Mesodermal cell (in vitro differentiated cells): ENCODE data around the gene DVL1.
"Not testable (repeated sequence)": the region's sequence is repeated elsewhere in the genome, so short reads cannot be mapped to it uniquely, and the experiment has no call there.

Experiments
- H3K27ac ChIP-seq: 2 replicates; pipeline ENCODE4 v1.7.0; 2013; ENCODE audit warnings: mild to moderate bottlenecking, low read depth, low read length, moderate library complexity; ENCODE audit not compliant: severe bottlenecking
- H3K36me3 ChIP-seq: 2 replicates; pipeline ENCODE4 v1.7.1; 2013; ENCODE audit warnings: mild to moderate bottlenecking, low read length, moderate library complexity; ENCODE audit not compliant: control insufficient read depth, insufficient read depth
- H3K4me1 ChIP-seq: one replicate; pipeline ENCODE4 v1.7.1; 2013; ENCODE audit warnings: mild to moderate bottlenecking, low read length; ENCODE audit not compliant: insufficient read depth, control insufficient read depth, poor library complexity, severe bottlenecking
- H3K4me3 ChIP-seq: 2 replicates; pipeline ENCODE4 v1.7.0; 2013; ENCODE audit warnings: low read length, control low read depth, mild to moderate bottlenecking; ENCODE audit not compliant: insufficient read depth, poor library complexity, severe bottlenecking; ENCODE audit errors: extremely low read depth
- H3K9me3 ChIP-seq: 2 replicates; pipeline ENCODE4 v1.7.1; 2013; ENCODE audit warnings: mild to moderate bottlenecking, low read length, moderate library complexity; ENCODE audit not compliant: control insufficient read depth
- WGBS, 2 experiments: methylation state at CpG; one replicate each; pipeline ENCODE4 v1.1.5; 2013; ENCODE audit warnings: missing lambda C conversion rate in 2 of 2; ENCODE audit not compliant: insufficient coverage in 2 of 2; 5-methylcytosine and 5-hydroxymethylcytosine counted together

The DVL1 gene

DNA sequence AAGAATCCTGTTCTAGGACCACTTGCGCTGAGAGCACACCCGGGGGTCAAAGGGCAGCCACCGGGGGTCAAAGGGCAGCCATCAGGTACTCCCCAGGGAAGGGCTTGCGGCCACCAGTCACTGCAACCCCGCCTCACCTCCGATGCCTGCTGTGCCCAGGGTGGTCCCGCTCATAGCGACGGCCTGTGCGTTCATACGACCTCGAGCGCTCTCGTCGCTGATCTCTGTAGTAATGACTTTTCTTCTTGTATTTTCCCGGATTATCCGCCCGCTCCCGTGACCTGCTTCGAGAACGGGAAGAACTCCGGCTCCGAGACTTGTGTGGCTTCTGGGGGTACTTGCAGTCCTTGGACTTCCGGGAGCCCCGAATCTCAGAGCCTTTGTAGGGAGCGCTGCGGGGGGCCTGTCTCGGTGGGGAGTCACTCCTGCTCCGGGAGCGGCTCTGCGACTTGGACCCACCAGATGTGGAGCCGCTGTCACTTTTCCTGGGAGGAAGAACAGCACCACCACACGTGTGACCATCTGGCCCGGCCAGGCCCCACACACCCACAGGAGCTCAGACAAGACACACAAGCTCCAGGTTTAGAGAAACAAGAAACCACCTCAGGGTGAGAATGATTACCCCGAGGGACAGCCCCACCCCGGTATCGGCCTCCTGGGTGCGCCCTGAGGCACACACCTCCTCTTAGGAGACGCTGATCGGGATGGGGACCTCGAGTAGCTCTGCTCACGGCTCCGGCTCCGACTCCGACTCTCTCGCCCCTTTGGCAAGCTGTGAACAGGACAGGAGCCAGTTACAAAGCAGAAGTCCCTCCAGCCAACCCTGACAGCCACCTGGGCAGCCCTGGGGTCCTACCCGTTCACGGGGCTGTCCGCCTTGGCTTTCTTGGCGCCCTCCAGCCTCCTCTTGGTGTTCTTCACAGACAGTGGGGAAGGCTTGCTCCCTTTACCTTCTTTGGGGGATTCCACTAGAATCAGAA lies 38.2 kb upstream of the DVL1 start:
- WGBS, 2 experiments, result 96% methylated on average over 39 to 48 of the region's 50 CpGs
- Histone ChIP-seq H3K4me3 (no peak overlapping the region), H3K36me3 (peaks cover 80% of the 10 kb centered on the region)

DNA sequence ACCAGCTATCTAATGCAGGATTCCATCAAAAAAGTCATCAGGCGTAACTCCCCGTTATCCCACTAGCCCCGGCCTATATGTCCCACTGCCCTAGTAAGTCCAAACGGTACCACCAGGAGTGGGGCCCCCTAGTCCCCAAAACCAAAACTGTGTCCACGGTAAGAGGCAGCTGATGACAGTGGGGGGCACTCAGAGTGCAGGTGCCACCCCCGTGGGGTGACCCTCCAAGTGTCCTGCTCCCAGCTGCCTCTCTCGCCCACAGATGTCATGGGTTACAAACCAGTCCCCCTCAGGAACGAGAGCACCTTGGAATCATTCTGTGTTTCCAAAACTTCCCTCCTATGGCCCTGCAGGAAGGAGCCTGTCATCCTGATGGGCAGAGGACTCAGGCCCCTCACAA lies 36.7 kb upstream of the DVL1 start:
- Histone ChIP-seq H3K36me3 (peaks cover 73% of the 10 kb centered on the region), H3K9me3 (no peaks in the 10 kb centered on the region), H3K27ac (no peak overlapping the region), H3K4me1 (no peaks in the 10 kb centered on the region), H3K4me3 (no peak overlapping the region)
- 95 to 98% methylated on average over 6 to 8 of the region's 8 CpGs for WGBS, 2 experiments

More for the DNA sequence above, 38.2 kb upstream of the DVL1 start:
- no peaks in the 10 kb centered on the region for H3K9me3 ChIP-seq
- no peak overlapping the region for H3K27ac ChIP-seq
- no peaks in the 10 kb centered on the region for H3K4me1 ChIP-seq

DNA sequence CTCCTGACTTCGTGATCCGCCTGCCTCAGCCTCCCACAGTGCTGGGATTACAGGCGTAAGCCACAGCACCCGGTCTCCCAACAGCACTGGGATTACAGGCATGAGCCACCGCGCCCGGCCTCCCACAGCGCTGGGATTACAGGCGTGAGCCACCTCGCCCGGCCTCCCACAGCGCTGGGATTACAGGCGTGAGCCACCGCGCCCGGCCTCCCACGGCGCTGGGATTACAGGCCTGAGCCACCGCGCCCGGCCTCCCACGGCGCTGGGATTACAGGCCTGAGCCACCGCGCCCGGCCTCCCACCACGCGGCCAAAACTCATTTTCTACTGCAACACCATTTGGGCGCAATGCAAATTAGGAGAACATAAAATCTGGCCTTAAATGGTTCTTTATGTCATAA lies 36.1 kb upstream of the DVL1 start:
- H3K4me3 ChIP-seq, H3K9me3 ChIP-seq, H3K27ac ChIP-seq, H3K4me1 ChIP-seq: not testable (repeated sequence)
- H3K36me3 ChIP-seq, result peaks cover 67% of the 10 kb centered on the region
- 93% methylated on average over 23 of the region's 29 CpGs for WGBS, 2 experiments

DNA sequence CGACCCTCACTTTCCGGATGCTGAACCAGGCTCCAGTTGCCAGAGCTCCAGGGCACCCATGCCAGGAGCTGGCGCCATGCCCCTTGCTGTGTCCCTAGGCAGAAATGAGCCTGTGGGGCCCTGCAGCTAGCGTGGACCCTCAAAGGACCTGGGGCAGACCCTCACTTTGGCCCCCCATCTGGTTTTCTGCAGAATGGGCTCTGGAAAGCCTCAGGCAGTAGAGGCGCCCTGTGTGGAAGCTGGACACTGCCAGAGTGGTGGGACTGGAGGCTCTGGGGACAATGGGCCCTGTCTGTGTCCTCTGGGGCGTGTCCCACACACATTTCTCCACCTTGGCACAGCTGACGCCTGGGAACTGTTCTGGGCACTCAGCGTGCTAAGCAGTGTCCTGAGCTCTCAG lies 32.1 kb upstream of the DVL1 start:
- Histone ChIP-seq H3K27ac (no peak overlapping the region), H3K4me1 (no peaks in the 10 kb centered on the region)
- 79 to 81% methylated on average over 7 to 8 of the region's 8 CpGs for WGBS, 2 experiments

DNA sequence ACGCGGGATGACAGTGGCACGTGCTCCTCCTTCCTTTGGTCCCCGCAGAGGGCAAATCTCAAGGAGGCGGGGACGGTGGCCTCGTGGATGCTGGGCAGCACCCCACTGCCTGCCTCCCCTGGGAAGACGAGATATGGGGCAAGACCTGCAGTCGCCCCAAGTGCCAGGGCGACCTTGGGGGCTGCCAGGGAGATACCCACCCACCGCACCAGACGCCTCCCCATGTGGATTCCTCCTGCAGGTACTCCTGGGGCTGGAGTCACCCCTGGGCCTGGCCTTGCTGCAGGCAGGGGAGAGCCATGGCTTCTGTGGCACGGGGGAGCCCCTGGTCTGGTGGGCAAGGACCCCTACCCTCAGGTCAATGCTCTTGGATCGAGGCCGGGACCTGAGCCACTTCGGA lies 31.6 kb upstream of the DVL1 start:
- 95 to 98% methylated on average over 16 of the region's 16 CpGs for WGBS, 2 experiments
- H3K4me1 ChIP-seq, result peaks cover 2% of the 10 kb centered on the region
- no peaks in the 10 kb centered on the region for H3K9me3 ChIP-seq
- H3K27ac ChIP-seq, result no peak overlapping the region
- H3K4me3 ChIP-seq, result no peak overlapping the region
- peaks cover 28% of the 10 kb centered on the region for H3K36me3 ChIP-seq

More for the DNA sequence above, 32.1 kb upstream of the DVL1 start:
- H3K36me3 ChIP-seq, result peaks cover 32% of the 10 kb centered on the region
- no peak overlapping the region for H3K4me3 ChIP-seq
- no peaks in the 10 kb centered on the region for H3K9me3 ChIP-seq

DNA sequence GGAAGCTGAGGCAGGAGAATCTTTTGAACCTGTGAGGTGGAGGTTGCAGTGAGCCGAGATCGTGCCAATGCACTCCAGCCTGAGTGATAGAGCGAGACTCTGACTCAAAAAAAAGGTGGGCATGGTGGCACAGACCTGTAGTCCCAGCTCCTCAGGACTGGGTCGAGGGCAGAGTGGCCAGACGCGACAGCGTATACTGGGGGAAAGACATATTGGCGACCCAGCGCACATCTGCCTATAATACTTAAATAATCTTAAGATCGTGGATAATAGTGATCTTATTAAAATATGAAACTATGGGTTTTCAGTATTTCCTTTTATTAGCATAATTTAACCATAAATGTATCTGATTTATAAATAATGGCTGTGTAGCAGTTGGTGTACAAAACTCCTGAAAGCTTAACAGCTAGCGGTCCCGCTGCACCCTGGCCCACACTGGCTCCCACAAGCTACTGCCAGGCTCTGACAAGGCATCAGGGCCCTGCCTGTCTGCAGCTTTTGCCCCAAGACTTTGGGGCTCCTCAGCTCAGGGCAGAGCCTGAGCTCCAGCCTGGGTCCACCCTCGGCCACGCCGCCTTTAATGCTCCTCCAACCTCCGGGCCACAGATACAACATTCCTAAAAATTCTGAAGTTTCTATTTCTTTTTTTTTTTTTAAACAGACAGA lies 28.5 kb upstream of the DVL1 start:
- 95 to 97% methylated on average over 13 of the region's 16 CpGs for WGBS, 2 experiments
- H3K36me3 ChIP-seq, result peaks cover 26% of the 10 kb centered on the region
- H3K4me1 ChIP-seq, result peaks cover 7% of the 10 kb centered on the region
- H3K27ac ChIP-seq, result no peak overlapping the region
- H3K9me3 ChIP-seq, result no peaks in the 10 kb centered on the region
- no peak overlapping the region for H3K4me3 ChIP-seq

DNA sequence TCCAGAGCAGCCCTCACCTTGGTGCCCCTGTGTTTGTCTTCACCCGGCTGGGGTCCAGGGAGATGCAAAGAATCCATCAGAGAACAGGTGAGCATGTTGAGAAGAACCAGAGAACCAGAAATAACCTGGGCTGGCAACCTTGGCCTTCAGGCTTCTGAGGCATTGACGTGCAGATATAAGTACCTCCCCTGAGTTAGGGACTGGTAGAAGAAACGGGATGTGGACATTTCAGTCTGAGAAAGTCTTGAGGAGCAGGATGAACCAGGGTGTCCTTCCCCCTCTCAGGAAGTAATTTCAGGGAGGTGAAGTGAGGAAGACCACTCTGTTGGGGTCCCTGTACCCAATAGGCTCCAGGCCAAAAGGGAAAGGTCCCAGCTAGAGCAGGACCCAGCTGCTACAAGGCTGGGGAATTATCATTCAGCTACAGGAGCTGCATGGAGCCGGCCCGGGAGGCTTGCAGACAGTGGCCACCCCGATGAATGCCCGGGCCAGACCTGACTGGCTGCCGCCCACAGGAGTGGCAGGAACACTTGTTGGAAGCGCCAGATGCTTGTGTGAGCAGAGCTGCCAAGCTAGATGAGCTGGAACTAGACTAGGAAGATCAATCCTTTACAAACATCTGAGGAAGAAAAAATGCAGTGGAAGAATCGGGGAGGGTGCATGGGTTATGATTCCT lies 27.5 kb upstream of the DVL1 start:
- Histone ChIP-seq H3K27ac (no peak overlapping the region), H3K4me1 (peaks cover 7% of the 10 kb centered on the region)
- 93 to 94% methylated on average over 9 of the region's 10 CpGs for WGBS, 2 experiments

DNA sequence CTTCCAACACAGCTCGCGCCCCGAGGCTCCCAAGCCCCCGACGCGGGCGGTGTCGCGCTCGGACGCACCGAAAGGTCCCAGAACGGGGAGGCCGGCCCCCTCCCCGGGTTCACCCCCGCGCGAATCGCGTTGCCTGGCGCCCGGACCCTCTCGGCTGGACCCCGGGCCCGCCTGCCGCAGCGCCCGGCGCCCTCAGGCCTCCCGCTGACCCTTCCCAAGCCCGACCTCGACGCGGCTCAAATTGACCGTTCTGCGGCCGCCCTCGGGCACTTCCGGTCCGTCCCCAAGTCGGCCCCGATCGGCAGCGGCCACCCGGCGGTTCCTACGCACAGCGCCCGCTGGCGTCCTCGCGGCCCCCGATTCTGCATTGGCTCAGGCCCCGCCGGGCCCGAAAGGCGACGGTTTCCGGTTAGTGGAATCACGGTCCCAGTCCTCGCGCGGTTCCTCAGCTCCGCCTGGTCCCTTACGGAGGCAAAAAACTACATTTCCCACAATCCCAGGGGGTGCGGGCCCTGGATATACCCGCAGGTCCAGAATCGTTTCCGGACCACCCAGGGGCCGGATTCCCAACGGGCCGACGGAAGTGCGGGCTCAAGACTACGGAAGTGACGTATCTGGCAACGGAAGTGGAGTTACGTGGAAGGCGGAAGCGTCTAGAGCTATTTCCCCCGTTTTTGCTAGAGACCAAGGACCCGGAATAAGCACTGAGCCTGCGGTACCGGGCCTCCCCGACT lies 25.9 kb upstream of the DVL1 start, which contains the start of gene AURKAIP1:
Gene AURKAIP1, minus strand, starts transcription at position 279 of the 734 bp plus-strand sequence. CDS start 451 bp downstream, outside the sequence.
- 0% methylated on average over 71 to 79 of the region's 85 CpGs for WGBS, 2 experiments
- Histone ChIP-seq H3K9me3 (no peaks in the 10 kb centered on the region), H3K27ac (peak within 1 kb of the TSS; percentile 86), H3K4me1 (peaks cover 7% of the 10 kb centered on the region), H3K4me3 (peak within 1 kb of the TSS; percentile 98), H3K36me3 (peaks cover 28% of the 10 kb centered on the region)

More for the DNA sequence above, 27.5 kb upstream of the DVL1 start:
- Histone ChIP-seq H3K36me3 (peaks cover 27% of the 10 kb centered on the region), H3K9me3 (no peaks in the 10 kb centered on the region), H3K4me3 (no peak overlapping the region)

DNA sequence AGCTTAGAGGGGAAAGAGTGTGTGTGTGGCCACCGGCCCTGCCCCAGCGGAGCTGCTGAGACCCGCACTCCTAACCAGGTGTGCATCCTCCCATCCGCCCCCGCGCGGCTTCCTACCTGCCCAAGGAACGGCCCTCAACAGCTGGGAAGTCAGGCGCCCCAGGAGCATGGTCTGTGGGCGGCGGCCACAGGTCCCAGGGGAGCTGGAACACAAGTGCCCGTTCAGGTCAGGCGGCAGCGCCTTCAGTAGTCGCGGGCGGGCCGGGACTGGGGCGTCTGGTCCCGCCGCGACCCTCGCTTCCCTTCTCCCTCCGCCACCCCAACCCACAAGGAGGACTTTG lies 25.3 kb upstream of the DVL1 start:
- peaks cover 28% of the 10 kb centered on the region for H3K36me3 ChIP-seq
- peaks cover 7% of the 10 kb centered on the region for H3K4me1 ChIP-seq
- peak overlapping the region; percentile 98 for H3K4me3 ChIP-seq
- WGBS, 2 experiments, result 0 to 1% methylated on average over 18 to 22 of the region's 24 CpGs
- no peaks in the 10 kb centered on the region for H3K9me3 ChIP-seq
- peak overlapping the region; percentile 86 for H3K27ac ChIP-seq
